ENCODE measurements around the gene NFIA.

DNA sequence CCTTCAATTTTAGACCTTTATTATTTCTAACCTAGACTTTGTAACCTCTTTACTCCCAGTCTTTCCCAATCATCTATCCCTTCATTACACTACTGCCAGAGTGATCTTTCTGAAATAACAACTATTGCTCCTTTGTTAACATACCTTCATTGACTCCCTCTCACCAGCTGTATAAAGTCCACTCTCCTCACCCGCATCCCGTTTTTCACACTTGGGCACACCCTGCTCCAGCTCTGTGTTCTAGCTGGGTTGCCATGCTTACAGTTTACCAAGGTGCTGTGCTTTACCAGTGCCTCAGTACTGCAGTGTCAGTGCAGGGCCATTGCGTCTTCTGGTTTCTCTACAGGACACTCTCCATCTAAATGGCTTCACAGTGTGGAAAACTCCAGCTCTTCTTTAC, 148.2 kb downstream of the NFIA start:
- TF ChIP-seq, protein P1, sequence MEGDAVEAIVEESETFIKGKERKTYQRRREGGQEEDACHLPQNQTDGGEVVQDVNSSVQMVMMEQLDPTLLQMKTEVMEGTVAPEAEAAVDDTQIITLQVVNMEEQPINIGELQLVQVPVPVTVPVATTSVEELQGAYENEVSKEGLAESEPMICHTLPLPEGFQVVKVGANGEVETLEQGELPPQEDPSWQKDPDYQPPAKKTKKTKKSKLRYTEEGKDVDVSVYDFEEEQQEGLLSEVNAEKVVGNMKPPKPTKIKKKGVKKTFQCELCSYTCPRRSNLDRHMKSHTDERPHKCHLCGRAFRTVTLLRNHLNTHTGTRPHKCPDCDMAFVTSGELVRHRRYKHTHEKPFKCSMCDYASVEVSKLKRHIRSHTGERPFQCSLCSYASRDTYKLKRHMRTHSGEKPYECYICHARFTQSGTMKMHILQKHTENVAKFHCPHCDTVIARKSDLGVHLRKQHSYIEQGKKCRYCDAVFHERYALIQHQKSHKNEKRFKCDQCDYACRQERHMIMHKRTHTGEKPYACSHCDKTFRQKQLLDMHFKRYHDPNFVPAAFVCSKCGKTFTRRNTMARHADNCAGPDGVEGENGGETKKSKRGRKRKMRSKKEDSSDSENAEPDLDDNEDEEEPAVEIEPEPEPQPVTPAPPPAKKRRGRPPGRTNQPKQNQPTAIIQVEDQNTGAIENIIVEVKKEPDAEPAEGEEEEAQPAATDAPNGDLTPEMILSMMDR (conservative IDR thresholded peaks at IDR 0.05; ENCODE audit: low read depth, low read length), result no peak
- no peak for TF ChIP-seq EZH2 (IDR thresholded peaks at IDR 0.05; ENCODE audit: borderline replicate concordance, low read depth, low read length, poor library complexity, severe bottlenecking)
